OCI-LY7 (cell line): ENCODE results near the gene LARGE1.

Experiments used
- CTCF ChIP-seq: fragments of 200-600 bp; sonication (generic); conservative IDR thresholded peaks from 2 replicates; pipeline ENCODE4 v1.5.1; 2014; ENCODE audit warnings: mild to moderate bottlenecking, antibody characterized with exemption, low read length, moderate library complexity, mixed read lengths
- EZH2phosphoT487 ChIP-seq: fragments of 200-600 bp; sonication (generic); IDR thresholded peaks from 2 replicates; pipeline ENCODE4 v1.6.1; 2018; ENCODE audit warnings: low read depth, borderline replicate concordance, mild to moderate bottlenecking, mixed run types, antibody characterized with exemption, low read length, moderate library complexity, mixed read lengths

GRCh38 chr22:33867118-33867866 lies 53.0 kb downstream of the LARGE1 start:
- TF ChIP-seq CTCF (no peak), EZH2phosphoT487 (no peak)
